Measurements from ENCODE around the gene CLEC5A. TPM values are rescaled to one million over a fixed set of nuclear protein-coding genes. Genes with fewer than 3 reads are reported as not detected.
"Not testable (repeated sequence)": the region's sequence is repeated elsewhere in the genome, so short reads cannot be mapped to it uniquely, and the experiment has no call there.

CLEC5A gene
- total RNA-seq, 1 donor from 2014 or later, result not detected

DNA sequence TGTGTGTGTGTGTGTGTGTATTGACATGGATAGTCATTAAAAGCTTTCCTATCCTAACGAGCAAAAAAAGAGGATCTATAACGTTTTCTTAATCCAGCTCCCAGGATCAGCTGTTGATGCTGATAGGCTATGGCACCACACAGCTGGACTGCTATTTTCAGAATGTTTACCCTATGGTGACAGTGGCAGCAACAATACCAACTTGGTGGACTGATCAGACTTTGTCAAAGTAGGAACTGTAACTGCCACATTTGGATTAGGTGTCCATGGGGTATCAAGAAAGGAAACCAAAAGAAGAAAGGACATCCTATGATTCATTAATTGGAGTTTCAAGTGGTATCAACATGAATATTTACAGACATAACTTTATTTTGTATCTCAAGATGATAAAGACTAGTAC lies 2.7 kb upstream of the CLEC5A start:
- intact Hi-C loops (cut with micrococcal nuclease), result no loop called here

DNA sequence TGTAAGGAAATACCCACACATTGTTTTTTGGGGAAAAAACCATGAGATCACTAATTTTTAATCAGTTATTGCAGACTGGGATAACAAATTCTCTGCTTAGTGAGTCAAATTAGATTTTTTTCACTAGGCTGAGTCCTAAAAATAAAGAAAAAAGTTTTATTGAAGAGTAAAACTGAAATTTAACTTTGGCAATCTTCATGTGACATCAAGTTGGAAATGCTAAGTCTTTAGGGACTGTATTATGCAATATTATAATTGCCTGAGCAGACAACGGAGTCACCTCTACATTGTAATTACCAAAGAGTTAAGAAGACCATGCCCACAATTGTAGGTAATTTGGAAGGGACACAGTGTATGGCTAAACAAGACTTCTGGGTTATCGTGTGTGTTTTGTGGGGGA lies 2.2 kb upstream of the CLEC5A start:
- intact Hi-C loops (cut with micrococcal nuclease), result no loop called here

DNA sequence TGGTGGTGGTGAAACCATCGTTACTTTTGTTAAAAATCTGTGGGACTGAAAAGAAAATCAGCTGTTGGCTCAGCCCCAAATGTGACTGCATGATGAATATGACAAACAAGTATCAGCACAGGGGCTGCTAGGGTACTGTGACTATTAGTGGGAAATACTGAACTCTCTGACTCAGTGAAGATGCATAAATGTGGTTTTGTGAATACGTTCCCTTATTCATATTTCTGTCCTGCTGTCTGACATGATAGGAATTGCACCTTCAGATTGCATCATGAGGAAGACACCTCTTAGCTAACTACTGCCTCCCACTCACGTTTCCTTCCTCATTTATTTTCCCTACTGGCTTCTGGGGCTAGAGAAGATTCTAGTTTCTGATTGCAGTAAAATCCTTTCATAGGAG lies 1.4 kb downstream of the CLEC5A start:
- intact Hi-C loops (cut with micrococcal nuclease), result no loop called here

DNA sequence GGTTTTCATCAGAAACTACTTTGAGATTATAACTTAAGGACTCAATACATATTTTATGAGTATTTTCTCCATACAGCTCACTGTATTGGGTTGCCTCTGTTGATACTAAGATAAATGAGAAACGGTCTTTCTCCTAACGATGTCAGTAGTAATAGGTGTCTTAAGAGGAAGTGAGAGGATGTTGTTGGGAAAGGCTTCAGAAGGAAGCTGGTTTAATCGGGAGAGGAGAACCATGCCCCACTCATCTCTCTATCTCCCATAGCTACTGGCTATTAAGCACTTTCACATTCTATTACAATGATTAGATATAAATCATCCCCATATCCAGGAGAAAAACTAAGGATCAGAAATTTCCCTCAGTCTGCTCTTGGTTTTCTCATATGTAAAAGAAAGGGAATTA lies 2.0 kb downstream of the CLEC5A start:
- intact Hi-C loops (cut with micrococcal nuclease), result no loop called here

DNA sequence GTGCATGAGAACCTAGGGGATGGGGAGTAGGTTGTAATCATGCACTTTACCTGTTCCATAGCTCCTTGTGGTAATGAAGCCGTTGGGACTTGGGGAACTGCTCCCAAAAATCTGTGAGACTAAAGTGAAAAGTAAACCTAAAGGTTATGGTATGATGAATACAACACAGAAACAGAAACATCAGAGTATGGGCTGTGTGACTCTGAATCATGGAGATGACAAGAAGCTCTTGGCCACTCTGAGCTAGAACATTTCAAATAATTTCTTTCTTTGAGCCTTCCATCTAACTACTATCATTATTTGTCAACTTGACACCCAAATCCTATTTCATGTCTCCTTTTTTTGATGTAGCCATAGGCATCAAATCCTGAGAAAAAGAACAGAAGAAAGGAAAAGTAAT lies 2.9 kb downstream of the CLEC5A start:
- intact Hi-C loops (cut with micrococcal nuclease), result no loop called here

DNA sequence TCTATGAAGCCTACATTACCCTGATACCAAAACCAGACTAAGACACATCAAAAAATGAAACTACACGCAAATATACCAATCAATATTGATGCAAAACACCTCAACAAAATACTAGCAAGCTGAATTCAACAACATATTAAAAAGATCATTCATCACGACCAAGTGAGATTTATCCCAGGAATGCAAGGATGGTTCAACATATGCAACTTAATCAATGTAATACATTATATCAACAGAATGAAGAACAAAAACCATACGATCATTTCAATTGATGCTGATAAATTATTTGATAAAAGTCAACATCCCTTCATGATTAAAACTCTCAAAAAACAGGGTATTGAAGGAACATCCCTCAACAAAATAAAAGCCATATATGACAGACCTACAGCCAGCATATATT lies 5.7 kb downstream of the CLEC5A start:
- intact Hi-C loops (cut with micrococcal nuclease), result no loop called here

DNA sequence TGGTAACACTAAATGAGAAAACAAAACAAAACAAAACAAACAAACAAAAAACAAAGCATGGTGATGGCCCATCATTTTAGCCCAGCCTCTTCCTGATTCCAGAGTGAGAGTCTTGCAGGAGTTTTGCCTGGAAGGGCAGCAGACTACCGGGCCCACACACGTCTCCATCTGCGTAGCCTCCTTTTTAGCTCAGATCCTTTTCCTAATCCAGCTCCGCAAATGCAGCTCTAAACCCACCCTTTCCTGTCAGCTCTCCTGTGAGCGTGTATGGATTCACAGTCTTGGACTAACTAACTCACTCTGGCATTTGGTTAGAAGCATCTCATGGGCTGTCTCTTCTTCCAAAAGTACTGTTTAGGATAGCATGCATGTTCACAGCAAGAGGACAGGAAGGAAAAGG lies 16.6 kb downstream of the CLEC5A start:
- intact Hi-C loops (cut with micrococcal nuclease), result no loop called here

DNA sequence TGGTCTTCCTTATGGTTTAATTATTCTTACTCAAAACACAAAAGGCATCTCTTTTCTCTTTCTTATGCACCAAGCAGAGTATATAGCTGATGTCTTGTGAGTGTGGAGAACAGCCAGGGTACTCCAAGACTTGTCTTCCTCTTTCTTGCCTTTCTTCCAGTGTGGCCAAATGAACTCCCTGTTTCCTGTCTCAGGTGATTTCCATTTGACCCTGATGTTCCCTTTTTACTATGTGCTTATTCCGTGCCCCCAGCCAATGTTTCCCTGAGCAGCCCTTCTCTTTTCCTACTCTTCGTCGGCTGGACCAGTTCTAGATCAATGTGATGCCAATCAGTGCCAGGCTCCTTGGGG lies 18.0 kb downstream of the CLEC5A start:
- intact Hi-C loops (cut with micrococcal nuclease), result no loop called here

DNA sequence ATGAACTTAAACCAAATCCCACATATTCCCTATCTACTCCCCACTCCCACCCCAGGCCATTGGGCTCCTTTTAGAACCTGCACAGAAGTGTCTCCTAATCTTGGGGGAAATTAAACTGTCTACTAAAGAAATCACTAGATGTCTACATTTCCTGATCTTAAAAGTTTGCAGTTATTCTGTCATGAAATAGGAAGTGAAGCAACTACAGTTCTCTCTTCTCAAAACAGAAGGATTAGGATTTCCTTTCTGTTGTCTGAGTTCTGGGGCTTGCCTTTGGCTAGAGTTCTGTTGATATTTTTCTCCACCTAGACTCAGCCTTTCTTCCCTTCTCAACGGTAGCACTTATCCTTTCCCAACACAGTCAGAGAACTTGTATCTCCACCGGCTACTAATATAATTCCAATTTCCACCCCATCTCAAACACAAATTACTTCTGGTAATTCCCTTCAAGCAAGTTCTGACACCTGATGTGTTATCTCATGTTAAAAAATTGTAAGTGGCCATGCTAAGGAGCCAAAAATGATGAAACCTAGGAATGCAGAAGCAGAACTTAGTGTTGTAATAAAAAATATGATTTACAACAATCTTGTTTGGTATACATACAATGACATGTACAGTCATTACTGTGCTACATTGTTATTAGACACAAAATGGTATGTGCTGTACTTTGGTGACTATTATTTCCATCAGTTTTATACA lies 18.5 kb downstream of the CLEC5A start:
- intact Hi-C loops (cut with micrococcal nuclease), result no loop called here

DNA sequence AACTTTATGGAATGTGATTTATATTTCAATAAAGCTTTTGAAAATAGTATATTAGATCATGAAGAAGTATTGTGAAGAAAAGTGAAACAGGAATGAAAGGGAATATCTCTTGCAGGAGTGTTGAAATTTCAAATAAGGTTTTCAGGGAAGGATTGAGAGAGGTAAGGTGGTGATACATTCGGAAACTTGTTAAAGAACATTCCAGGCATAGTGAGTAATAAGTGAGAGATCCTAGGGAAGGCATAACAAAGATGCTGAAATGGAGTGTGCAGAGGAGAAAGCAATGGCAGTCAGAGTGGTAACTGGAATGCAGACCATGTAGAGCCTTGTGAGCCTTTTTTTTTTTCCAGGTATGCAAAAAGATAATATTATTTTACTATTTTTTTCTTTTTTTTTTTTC lies 26.5 kb downstream of the CLEC5A start:
- intact Hi-C loops (cut with micrococcal nuclease), result no loop called here

DNA sequence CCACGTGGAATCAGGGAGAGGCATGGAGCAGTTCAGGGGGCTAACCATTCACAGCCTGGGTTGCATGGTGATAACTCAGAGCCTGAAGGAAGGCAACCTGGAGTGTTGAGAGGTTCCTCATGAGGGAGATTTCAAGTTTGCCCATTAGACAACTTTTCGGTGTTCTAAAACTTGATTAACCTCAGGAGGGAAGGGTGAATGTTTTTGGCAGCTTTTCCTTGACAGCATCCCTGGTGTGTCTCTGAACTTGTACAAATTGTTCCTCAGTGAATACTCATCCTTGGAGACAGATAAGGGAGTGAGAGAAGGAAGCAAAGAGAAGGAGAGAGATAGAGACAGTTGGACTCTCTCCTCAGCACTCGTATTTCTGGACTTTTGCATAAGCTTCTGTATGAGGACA lies 30.7 kb downstream of the CLEC5A start, which contains the start of gene OR9A4:
OR9A4 (plus strand) TSS at position 301 of the 400 bp plus-strand sequence. CDS start 2,477 bp downstream, outside the sequence.
- intact Hi-C loops (cut with micrococcal nuclease), result no loop called here

DNA sequence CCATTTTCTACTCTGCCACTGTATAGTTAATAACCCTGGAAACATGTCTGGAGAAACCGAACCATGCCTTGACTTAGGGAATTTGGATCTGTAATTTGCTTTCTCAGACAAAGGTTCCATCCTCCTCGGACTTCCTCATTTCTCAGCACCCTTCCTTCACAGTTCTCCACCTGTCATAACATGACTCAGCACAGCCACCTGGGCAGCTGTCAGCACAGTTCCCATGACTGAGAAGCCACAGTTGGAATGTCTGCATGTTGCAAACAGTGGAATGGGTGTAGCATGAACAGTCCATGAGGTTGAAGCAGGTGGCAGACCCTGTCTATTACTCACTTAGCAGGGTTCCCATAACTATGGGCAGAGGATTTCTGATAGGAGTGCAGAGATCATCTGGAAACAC lies 31.2 kb downstream of the CLEC5A start:
- intact Hi-C loops (cut with micrococcal nuclease), result no loop called here

DNA sequence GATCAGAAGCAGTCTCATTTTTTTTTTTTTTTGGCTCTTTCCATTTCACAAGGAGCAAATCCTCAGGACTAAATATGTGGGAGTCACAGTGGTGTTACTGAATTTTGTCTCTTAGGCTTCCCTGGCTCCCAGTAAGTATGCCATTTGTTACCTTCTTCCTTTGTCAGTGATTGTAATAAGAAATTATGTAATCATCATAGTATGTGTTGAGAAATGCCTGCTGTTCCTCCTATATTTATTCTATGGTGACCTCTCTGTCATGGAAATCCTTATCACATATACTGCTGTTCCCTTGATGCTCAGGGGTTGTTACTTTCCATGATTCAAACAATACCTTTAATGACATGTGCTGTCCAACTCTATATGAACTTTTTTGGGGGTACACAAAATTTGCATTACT lies 35.4 kb downstream of the CLEC5A start:
- intact Hi-C loops (cut with micrococcal nuclease), result no loop called here

DNA sequence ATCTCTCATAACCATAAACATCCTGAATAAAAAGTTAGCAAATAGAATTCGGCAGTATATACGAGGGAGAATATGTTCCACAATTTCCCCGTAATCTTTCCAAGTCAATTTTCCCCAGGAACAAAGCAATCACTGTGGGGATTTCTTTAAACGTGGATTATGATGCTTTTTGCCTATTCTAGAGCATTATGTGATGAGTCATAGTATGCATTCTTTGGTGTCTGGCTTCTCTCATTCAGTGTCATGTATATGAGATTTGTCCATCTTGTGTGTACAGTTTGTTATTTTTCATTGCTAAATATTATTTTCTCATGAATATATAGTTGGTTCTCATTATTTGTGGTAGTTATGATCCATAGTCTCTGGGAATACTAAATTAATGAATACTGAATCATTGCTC lies 40.5 kb downstream of the CLEC5A start:
- intact Hi-C loops (cut with micrococcal nuclease), result no loop called here

DNA sequence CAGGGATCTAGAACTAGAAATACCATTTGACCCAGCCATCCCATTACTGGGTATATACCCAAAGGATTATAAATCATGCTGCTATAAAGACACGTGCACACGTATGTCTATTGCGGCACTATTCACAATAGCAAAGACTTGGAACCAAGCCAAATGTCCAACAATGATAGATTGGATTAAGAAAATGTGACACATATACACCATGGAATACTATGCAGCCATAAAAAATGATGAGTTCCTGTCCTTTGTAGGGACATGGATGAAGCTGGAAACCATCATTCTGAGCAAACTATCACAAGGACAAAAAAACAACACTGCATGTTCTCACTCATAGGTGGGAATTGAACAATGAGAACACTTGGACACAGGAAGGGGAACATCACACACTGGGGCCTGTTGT lies 47.4 kb downstream of the CLEC5A start:
- intact Hi-C loops (cut with micrococcal nuclease), result not testable (repeated sequence)

DNA sequence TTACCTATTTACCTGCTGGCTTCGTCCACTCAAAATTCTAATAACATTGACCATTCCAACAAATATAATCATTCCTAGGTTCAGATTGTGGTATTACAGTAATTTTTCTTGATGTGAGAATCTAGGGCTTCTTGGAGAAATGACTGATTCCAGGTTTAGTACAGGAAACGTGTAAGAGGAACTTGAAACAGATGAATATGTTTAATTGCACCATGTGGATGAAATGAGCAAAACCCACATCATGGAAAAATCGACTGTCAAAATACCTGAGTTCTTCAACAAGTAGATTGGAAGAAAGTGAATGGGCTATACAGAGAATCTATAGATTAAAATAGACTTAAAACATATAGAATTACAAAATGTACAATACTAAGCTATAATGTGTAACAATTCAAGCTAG lies 55.4 kb downstream of the CLEC5A start:
- intact Hi-C loops (cut with micrococcal nuclease), result no loop called here

DNA sequence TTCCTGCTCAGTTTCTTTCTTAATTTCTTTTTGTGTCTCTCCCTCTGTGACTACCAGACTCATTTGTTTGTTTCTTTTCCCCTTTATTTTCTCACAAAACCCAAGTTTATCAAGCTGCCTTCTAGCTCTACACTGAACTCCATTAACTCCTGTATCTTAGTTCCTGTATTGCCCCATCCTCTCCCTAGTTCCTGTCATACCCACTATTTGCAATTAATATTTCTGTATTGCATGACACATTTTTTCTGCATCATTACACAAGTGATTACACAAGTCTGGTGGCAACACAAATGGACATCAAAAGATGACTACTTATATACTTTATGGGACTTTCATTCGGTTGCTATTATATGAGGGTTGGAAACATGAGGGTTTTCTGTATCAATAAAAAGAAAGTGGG lies 57.5 kb downstream of the CLEC5A start:
- intact Hi-C loops (cut with micrococcal nuclease), result no loop called here

DNA sequence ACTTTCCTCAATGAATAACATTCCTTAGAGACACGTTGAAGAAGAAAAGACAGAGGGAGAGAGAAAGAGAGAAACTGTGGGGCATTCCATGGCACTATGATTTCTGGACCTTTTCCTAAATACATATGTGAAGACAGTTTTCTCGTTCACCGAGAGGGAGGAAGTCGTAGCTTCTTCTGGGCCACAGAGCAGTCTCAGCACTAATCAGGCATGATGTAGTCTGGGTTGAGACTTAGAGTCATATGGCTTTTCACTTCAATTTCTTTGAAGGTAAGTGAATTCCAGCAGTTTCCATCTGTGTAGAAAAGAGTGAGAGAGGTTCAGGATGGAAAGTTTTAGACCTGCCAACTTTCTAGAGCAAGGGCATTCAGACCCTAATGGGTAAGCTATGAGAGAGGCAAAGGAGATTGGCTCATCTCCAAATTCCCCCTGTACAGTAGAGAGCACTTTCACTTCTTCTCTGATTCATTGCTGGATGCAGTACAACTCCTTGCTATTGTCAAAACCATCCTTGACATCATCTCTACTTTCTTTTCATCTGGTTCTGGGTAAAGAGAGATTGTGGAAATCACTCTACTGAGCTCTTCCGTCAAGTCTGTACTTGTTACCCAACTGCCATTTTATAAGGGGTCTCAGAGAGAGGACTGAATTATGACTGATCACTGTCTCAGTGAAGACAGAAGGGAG lies 62.1 kb downstream of the CLEC5A start:
- intact Hi-C loops (cut with micrococcal nuclease), result no loop called here

DNA sequence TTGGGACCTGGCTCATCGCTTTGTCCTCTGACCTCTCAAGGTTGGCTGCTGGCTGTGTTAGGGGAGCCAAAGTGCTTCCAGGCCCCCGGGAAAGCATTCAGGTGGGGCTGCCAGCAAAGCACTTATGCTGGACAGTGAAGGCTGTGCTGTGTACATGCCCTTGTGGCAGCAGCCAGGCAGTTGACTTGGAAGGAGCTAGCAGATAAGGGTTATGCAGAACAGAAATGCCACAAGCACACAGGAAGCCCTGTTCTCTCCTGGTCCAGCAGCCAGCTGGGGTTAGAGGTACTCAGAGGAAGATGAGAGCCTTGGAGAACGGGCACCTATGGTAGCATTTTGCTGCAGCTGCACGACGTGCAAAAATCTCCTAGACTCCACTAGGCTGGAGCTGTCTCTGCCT lies 65.8 kb downstream of the CLEC5A start:
- intact Hi-C loops (cut with micrococcal nuclease), result no loop called here

DNA sequence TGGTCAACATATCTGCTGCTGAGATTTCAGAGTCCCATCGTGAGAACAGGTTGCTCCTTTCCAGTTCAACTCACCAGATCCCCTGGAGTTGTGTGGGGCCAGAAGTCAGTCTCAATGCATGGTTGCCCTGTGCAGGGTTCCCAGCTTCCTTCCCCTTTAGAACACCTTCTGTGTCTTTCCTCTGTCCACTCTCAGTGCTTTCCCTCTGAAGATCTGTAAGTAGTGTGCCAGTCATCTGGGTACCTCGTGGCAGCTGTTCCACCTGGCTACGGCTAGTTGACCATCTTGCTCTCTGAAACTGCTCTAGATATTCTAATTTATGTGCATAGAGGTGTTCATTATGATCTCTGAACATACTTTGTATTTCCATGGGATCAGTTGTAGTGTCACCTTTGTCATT lies 69.4 kb downstream of the CLEC5A start:
- intact Hi-C loops (cut with micrococcal nuclease), result no loop called here

All from T-helper 1 cell treated with Interleukin-12 subunit alpha and Interleukin-12 subunit beta and Interleukin-4 antibody, amounts not matched to agents 30 ng/mL and 1 ng/mL, for 36 hours (primary cell).